HG02973 (cell line): ENCODE data around the gene FGFR2.
"Not testable (repeated sequence)": the region's sequence is repeated elsewhere in the genome, so short reads cannot be mapped to it uniquely, and the experiment has no call there.

Experiments used
- ATAC-seq: cut with Tn5 transposase; IDR thresholded peaks from one replicate; pipeline ENCODE4 v1.9.1; 2021; ENCODE audit warnings: moderate library complexity; ENCODE audit not compliant: unreplicated experiment

The FGFR2 gene

GRCh38 chr10:121556918-121557573, 41.2 kb downstream of the FGFR2 start:
- ATAC-seq = no peak

DNA sequence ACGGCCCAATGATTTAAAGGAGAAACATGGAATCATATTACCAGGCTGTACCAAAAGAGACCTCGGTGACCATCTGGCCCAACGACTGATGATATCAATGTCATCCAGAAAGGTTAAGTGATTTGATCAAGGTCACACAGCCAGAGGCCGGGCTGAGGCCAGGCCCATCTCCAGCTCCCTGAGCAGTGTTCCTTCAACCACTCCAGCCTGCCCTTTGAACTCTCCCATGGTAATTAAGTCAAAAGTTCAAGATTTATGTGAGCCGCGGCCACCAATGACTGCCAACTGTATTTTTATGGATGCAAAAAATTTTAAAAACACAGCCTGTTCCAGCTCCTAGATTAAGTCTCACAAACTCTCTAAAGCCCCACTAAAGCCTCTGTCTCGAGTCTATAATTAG, 41.8 kb downstream of the FGFR2 start:
- no peak for ATAC-seq

- ATAC-seq = not testable (repeated sequence)
Observed at GRCh38 chr10:121554916-121555315, 43.3 kb downstream of the FGFR2 start.

- no peak for ATAC-seq
Observed at GRCh38 chr10:121553511-121554264, 44.6 kb downstream of the FGFR2 start.

DNA sequence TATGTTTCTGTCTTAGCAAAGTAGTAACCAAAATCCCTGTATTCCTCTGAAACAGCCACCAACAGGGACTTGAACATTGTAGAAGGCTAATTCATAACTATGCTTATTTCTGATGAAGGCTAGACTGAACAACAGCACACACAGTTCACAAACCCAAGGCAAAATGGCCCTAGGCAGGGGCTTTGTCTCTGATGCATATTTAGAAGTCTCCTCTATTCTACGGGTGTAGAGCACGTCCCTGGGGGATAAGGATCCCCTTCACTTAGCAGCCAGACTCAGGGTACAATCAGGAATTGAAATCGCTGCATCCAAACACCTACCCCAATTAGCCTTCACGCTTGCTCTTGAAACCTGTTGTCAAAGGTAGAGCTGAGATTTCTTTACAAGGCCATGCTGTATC, 45.5 kb downstream of the FGFR2 start:
- no peak for ATAC-seq

DNA sequence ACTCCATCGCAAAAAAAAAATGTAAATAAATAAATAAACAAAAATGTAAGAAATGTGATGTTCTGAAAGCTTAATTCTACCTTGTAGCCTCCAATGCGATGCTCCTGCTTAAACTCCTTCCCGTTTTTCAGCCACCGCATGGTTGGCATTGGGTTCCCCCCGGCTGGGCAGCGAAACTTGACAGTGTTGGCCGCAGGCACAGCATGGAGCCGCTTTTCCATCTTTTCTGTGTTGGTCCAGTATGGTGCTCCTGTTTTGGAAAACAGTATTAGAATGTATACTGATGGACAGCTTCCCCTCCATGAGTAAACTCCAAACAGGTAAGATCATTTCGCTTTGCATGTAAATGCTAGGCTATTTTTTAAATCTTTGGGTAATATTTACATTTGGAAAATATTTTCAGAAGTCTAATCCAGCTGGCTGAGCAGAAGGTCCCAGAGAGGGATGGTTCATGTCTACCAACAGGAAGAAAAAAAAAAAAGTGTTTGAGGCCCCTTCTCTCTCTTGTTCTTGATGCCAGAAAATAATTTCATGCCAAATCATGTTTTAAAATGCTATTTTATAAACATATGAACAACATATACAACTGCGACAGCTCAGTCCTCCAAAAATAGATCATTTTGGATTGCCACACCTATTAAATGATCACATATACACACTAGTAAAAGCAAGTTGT, 46.9 kb downstream of the FGFR2 start:
- no peak for ATAC-seq

DNA sequence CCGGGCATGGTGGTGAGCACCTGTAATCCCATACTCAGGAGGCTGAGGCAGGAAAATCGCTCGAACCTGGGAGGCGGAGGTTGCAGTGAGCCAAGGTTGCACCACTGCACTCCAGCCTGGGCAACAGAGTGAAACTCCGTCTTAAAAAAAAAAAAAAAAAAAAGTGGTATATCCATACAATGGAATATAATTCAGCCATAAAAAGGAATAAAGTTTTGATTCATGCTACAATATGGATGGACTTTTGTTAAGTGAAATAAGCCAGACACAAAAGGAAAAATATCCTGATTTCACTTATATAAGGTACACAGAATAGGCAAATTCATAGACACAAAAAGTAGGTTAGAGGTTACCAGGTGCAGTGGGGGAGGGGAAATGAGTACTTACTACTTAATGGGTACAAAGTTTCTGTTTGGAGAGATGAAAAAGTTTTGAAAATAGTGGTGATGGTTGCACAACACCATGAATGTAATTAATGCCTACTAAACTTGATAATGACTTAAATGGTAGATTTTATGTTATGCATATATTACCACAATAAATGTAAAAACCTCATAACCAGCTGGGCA, 53.9 kb downstream of the FGFR2 start:
- no peak for ATAC-seq

GRCh38 chr10:121543545-121543944, 54.7 kb downstream of the FGFR2 start:
- no peak for ATAC-seq

- ATAC-seq = no peak
Observed at GRCh38 chr10:121541450-121542120, 56.7 kb downstream of the FGFR2 start.

GRCh38 chr10:121540732-121541395, 57.4 kb downstream of the FGFR2 start:
- ATAC-seq = no peak

DNA sequence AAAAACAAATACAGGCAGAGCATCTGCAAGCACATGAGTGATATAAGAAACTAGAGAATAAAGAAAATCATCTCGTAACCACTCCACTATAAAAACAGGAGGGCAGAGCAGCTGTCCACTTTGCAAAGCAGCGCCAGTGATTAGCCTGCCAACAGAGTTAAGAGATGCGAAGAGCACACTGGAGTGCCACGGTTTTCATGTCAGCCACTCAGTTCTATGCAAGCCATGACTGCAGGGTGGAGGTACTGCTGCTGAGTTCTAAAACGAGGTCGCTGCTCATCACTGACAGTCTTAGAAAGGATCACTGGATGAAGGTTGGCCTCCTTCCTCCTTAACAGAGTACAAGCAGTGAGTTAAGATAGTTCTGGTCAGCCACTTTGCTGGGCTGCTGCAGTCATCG, 58.5 kb downstream of the FGFR2 start:
- no peak for ATAC-seq

DNA sequence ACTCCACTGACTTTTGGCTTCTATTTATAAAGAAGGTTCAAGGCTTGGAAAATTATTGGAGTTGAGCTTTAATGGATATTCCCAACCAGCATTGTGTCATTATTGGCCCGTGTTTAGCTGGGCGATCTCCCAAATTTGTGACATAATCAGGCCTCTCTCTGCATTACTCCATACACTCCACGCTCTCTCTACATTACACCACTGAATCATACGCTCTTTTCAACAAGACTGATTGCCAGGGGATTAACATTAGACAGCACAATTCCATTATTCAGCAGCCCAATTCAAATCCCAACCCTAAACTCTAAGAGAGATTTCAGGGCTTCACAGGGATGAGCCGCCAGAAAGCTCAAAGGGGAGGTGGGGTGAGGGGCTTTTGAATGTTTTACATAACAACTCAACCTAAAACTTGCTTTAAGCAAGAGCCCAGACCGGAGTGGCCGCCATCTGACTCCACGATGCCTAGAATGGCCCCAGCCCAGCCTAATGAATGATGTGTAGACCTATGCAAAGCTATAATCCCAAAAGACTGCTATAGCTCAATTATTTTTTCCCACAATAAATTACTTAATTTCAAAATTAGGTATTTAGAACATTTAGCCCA, 61.8 kb downstream of the FGFR2 start:
- no peak for ATAC-seq

GRCh38 chr10:121535381-121535780, 62.9 kb downstream of the FGFR2 start:
- no peak for ATAC-seq

DNA sequence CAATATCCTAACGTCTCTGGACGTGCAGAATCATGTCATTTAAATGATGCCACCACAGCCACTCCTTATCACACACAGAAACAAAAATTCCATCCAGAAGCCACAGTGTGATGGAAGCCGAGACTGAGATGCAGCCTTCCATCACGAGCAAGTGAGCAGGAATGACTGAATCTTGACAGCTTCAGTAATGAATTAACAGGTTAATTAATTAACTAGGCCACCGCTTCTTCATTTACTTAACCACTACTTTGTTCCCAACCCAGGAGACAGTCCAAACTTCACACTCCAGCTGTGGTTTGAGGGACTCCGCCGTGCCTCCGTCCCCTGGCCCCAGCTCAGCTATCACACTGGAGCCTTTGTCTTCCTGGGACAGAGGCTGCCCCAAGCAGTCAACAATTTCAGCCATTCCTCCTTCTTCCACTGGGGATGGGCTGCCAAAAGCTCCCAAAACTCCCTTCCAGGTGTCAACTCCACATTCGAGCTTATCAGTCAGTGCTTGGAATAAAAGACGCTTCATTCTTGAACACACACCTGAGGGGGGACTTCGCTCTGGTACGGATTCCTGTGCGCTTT, 65.9 kb downstream of the FGFR2 start:
- ATAC-seq = no peak

DNA sequence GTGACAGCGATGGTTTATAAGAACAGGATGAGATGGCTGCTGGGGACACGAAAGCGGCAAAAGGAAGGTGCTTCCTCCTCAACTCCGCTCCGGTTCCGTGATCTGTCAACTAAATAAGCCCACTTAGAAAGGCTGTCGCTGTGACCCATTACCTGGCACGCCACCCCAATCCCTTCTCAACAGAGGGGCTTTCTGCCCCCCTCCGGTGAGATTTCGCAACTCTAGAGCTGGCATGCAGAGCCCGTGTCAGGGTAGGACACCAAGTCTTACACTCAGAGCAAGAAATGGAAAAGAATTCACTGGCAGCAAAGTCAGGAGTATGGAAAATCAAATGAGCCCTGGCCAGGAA, 66.4 kb downstream of the FGFR2 start:
- ATAC-seq = no peak

DNA sequence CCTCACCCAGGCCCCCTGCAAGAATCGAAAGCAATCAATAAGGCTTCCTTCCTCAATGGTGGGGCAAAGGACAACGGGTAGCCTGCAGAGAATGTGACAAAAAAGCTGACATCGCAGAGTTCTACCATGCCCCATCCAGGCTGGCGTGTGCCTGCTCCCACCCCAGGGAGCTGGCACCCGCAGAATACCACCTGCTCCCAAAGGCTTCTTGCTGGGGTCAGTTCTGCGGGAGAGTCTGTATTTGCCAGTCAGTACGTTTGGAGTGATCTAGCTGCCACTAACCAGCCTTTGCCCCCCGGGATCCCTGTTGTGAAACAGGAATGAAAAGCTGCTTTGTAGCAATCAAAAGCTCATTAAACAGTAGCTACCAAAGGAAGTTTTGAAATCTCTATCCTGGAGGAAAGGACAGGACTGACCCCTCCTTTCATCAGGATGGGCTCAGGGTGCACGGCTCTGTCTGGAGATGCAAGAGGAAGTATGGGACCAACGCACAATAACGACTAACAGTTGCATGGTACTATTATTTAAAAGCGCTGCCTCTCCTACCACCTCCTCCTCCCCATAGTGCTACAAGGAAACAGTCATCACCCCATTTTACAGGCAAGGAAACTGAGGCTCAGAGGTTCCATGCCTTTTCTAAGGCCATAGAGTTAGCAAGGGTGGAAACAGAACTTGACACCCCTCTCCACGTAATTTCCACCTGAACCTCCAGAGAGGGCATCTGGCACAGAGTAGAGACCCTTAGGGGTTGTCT, 67.0 kb downstream of the FGFR2 start:
- no peak for ATAC-seq

- no peak for ATAC-seq
Observed at GRCh38 chr10:121530481-121531075, 67.7 kb downstream of the FGFR2 start.

DNA sequence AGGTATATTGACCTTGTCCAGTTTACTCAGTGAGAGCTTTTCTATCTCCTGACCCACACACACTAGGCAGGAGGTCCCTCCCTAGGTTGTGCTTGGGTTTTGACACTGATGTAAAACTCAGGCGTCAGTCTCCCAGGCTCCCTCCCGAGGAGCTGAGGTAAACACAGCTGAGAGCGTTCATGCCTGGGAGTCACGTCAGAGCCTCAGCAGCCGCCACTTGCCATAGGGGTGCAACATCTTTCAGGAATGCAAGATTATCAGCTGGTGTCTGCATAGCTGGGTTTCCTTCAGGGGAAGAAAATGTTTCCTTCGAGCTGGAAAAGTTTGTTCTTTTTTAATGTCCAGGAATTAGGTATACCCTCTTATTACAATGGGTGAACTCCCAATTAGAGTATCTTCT, 70.6 kb downstream of the FGFR2 start:
- no peak for ATAC-seq

GRCh38 chr10:121526801-121527221, 71.4 kb downstream of the FGFR2 start:
- ATAC-seq = no peak
